Astrocyte of the cerebellum (primary cell): ENCODE measurements around the gene COX18.

ENCODE experiments used
- DNase-seq: peaks from one replicate; pipeline ENCODE4 v3.0.0-alpha.2; 2011; ENCODE audit warnings: low read depth
- H3K4me3 ChIP-seq: 2 replicates; pipeline ENCODE4 v1.5.1; 2011; ENCODE audit warnings: mild to moderate bottlenecking, low read depth, low read length, moderate library complexity
- in situ Hi-C: cut with HindIII; loops from 2 replicates; pipeline ENCODE4 v1.10.0; 2017; ENCODE audit warnings: low sequenced_read_pairs
- TF ChIP-seq, protein P1 (sequence below): IDR thresholded peaks from 2 replicates; pipeline ENCODE4 v1.5.1; 2012; ENCODE audit warnings: low read length, low read depth, moderate library complexity, mild to moderate bottlenecking; ENCODE audit errors: missing control alignments

COX18 gene

DNA sequence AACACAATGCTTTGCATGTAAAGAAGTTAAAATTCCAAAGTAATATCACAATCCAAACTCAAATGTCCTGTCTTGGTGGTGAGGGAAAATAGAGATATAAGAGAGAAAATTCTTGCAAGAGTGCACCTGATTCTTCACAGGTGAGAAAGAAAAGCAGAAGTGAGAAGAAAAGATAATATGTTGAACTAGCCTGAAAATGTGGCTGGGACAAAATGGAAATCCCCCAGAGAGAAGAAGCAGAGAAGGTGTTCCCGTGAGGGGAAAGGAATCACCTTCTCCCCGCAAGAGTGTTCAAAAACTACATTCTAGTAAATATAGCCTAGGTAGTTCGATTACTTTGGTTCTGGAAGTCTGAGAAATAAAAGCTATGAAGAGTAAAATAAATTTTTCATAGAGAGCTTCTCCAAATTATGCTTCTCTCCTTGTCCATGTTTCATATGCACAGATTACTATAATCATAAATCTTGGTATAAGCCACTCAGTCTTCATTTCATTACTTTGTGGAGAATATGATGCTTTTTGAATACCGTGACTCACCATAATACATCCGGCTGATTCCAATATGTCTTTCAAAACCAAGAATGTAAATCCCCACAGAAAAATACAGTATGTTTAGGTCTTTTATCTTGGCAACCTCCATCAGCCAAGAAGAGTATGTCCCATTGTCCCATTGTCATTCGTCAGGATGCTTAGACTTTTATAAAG, 63.1 kb downstream of the COX18 start:
- TF ChIP-seq, protein P1, sequence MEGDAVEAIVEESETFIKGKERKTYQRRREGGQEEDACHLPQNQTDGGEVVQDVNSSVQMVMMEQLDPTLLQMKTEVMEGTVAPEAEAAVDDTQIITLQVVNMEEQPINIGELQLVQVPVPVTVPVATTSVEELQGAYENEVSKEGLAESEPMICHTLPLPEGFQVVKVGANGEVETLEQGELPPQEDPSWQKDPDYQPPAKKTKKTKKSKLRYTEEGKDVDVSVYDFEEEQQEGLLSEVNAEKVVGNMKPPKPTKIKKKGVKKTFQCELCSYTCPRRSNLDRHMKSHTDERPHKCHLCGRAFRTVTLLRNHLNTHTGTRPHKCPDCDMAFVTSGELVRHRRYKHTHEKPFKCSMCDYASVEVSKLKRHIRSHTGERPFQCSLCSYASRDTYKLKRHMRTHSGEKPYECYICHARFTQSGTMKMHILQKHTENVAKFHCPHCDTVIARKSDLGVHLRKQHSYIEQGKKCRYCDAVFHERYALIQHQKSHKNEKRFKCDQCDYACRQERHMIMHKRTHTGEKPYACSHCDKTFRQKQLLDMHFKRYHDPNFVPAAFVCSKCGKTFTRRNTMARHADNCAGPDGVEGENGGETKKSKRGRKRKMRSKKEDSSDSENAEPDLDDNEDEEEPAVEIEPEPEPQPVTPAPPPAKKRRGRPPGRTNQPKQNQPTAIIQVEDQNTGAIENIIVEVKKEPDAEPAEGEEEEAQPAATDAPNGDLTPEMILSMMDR, result no peak
- DNase-seq, result no peak
- no peak overlapping the region for H3K4me3 ChIP-seq
- in situ Hi-C loops, result no loop called here

DNA sequence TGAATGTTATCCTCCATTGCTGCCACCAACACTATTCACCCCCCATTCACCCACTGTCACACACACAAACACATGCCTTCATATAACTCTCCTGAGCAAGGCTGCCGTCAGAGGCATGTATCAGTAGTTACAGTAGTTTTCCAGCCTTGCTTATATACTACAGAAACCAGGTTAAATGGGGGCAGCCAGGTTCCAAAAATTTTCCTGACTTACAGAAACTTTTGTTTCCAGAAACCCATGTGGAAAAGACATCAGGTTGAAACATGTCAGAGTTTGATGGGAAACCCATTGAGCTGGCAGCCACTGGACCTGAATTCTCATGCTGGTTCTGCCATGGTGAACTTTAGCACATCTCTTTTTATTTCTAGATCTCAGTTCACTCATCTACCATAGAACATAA, 64.0 kb downstream of the COX18 start:
- DNase-seq, result no peak
- in situ Hi-C loops, result no loop called here
- no peak overlapping the region for H3K4me3 ChIP-seq
- TF ChIP-seq, protein P1, result no peak
